GM10847 (cell line): ENCODE results near the gene MYBPC3.

Experiments
- POLR2A ChIP-seq: IDR thresholded peaks from 2 replicates; pipeline ENCODE4 v1.6.1; 2011; ENCODE audit not compliant: insufficient read length; ENCODE audit errors: extremely low read depth

MYBPC3 gene

GRCh38 chr11:47340980-47341775, 11.3 kb downstream of the MYBPC3 start:
- no peak for TF ChIP-seq POLR2A

GRCh38 chr11:47340010-47340409, 12.5 kb downstream of the MYBPC3 start:
- TF ChIP-seq POLR2A, result no peak

- no peak for TF ChIP-seq POLR2A
Measured at GRCh38 chr11:47338396-47339241, 13.9 kb downstream of the MYBPC3 start.

GRCh38 chr11:47337229-47337924, 15.1 kb downstream of the MYBPC3 start:
- TF ChIP-seq POLR2A, result no peak

GRCh38 chr11:47336595-47336994, 15.9 kb downstream of the MYBPC3 start:
- TF ChIP-seq POLR2A, result no peak

DNA sequence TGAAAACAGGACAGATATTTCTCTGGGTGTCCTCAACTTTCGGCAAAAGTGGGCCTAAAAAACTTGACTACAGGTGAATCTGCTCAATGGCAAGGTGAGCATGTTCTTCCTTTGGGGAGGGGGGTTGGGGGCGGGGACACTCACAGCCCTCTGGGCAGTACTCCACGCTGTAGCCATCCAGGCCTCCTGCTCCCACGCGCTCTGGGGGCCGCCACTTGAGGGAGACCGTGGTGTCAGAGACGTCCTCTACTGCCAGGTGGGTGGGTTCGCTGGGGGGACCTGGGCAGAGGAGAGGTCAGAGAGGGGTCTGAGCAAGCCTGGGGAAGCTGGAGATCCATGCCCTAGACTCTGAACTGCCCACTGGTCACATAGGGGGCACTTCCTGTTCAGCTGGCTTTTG, 16.8 kb downstream of the MYBPC3 start:
- no peak for TF ChIP-seq POLR2A

GRCh38 chr11:47333886-47334443, 18.5 kb downstream of the MYBPC3 start:
- TF ChIP-seq POLR2A, result no peak

- no peak for TF ChIP-seq POLR2A
Measured at GRCh38 chr11:47333526-47333845, 19.0 kb downstream of the MYBPC3 start.

DNA sequence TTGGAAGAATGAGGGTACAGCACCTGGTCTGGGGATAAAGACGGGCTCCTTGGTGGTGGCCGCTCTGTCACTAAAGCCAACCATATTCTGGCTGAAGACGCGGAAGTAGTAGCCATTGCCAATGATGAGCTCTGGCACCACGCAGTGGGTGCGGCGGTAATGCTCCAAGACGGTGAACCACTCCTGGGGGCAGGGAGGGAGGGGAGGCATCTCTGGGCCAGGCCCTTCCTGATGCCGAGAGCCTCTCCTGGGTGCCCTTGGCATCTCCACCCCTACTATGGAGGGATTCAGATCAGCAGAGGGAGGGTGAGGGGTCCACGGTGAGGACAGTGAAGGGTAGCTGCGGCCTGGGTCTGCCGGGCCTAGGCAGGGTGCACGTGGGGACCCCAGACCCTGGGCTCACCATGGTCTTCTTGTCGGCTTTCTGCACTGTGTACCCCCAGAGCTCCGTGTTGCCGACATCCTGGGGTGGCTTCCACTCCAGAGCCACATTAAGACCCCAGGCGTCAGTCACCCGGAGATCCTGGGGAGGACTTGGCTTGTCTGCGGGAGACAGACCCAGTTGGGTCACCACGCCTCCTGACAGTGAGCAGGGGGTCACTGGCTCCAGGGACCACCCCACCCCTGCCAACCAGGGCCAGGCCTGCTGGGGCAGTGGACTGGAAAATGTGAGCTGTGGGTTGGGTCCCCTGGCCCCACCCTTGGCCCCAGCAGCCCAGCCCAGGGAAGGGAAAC, 19.5 kb downstream of the MYBPC3 start:
- no peak for TF ChIP-seq POLR2A

DNA sequence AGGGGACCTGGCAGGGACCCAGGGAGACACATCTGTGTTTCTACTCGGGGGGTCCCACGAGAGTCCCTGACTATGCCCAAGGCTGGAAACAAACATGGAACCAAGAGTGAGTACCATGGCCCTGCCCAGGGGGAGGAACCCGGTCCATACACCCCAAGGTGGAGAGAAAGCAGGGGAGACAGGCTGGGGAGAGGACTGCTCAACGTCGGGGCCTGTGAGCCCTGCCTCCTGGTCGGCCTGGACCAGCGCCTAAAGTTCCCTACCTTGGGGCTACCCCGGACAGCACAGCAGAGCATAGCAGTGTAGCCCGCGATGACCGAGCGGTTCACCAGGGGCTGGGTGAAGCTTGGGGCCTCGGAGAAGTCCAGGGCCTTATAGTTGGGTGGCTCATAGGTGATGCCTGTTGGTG, 20.2 kb downstream of the MYBPC3 start:
- TF ChIP-seq POLR2A, result no peak

DNA sequence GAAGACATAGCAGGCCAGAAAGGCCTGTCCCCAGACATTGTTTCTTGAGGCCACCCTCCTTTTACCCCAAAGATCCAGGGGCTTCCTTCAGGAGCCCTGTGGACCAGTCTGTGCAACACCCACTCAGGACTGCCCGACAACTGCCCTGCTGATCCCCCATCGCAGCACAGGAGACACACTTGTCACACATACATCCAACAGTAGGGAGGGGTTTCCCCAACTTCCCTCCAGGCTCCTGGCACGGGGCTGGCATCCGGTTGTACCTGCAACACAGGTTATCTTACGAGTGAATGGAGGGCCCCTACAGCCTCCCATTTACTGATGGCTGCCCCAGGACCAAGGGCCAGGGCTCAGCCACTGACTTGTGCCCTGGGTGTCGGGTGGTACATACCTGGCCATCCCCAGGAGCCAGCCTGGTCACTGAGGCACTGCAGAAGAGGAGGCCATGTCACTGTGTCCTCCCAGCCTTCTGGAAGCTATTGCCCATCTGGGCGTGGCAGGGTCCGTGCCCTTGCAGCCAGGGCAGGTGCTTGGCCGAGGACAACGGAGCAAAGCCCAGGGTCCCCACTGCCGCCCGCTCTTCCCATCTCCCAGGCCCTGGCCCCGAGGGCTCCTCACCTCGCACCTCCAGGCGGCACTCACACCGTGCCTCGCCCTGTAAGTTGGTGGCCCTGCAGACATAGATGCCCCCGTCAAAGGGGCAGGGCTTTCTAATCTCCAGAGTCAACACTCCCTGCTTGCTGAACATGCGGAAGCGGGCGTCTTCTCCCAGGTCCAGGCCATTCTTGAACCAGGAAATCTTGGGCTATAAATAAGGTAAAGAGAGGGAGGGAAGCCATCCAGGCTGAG, 20.8 kb downstream of the MYBPC3 start:
- no peak for TF ChIP-seq POLR2A

DNA sequence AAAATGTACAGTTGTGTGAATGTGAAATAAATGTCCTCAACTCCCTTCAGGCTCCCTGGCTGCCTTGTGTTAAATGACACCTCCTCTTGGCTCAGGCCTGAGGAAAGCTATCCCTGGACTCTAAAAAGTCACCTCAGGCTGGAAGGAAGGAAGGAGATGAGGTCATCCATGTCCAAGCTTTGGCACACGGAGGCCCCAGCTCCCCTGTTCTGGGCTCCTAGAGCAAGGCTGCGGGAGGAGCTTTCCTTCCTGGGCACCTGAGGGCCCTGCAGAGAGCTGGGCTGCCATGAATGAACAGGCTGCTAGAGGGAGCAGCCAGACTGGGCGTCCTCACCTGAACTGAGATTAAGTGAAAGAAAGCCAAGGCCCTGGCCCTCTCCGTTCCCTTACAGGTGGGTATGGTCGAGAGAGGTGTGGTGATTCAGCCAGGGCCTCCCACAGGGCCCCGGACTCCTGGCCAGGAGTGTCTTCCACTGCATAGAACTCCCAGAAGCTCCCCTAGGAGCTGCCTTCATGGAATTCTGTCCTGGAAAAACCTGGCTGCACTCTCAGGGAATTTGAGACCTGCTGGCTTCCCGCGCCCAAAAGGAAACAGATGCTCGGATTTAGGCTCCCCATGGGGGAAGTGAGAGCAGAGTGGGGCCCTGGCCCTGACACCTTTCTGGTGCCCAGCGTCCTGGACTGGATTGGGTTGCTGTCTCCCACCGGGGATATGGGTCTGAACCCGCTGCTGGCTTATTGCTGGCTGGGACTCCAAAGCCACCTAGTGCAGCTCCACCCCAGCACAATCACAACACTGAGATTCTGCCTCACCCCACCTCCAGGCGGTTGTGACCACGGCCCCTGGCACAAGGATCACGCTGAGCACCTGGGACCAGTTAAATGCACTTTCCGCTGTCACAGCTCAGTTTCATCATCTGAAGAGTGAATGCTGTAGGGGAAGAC, 22.2 kb downstream of the MYBPC3 start:
- no peak for TF ChIP-seq POLR2A

DNA sequence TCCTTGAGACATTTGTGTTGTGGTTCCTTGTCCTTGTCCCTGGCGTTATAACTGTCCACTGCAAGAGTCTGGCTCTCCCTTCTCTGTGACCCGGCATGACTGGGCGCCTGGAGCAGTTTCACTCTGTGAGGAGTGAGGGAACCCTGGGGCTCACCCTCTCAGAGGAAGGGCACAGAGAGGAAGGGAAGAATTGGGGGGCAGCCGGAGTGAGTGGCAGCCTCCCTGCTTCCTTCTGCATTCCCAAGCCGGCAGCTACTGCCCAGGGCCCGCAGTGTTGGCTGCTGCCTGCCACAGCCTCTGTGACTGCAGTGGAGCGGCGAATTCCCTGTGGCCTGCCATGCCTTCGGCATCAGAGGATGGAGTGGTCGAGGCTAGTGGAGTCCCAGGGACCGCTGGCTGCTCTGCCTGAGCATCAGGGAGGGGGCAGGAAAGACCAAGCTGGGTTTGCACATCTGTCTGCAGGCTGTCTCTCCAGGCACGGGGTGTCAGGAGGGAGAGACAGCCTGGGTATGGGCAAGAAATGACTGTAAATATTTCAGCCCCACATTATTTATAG, 23.0 kb downstream of the MYBPC3 start:
- TF ChIP-seq POLR2A, result no peak
